GM19240 (cell line): Measurements from ENCODE around the gene GOLGA8J.
"Not testable (repeated sequence)": the region's sequence is repeated elsewhere in the genome, so short reads cannot be mapped to it uniquely, and the experiment has no call there.

Experiments used
- DNase-seq: peaks from one replicate; pipeline ENCODE4 v3.0.0; 2011; ENCODE audit warnings: low spot score; ENCODE audit not compliant: insufficient read length

The GOLGA8J gene, protein sequence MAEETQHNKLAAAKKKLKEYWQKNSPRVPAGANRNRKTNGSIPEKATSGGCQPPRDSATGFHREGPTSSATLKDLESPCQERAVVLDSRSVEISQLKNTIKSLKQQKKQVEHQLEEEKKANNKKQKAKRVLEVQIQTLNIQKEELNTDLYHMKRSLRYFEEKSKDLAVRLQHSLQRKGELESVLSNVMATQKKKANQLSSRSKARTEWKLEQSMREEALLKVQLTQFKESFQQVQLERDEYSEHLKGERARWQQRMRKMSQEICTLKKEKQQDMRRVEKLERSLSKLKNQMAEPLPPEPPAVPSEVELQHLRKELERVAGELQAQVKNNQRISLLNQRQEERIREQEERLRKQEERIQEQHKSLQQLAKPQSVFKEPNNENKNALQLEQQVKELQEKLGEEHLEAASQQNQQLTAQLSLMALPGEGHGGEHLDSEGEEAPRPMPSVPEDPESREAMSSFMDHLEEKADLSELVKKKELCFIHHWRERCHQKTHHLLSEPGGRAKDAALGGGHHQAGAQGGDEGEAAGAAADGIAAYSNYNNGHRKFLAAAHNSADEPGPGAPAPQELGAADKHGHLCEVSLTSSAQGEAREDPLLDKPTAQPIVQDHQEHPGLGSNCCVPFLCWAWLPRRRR

GRCh38 chr15:30082655-30083054 is at the start of gene GOLGA8J:
TSS of gene GOLGA8J (plus strand) at chr15:30082955. CDS start at chr15:30083053, 98 bp downstream.
- DNase-seq = not testable (repeated sequence)

- no peak for DNase-seq
These were observed 49.5 kb upstream of the GOLGA8J start for GRCh38 chr15:30033211-30033610.

DNA sequence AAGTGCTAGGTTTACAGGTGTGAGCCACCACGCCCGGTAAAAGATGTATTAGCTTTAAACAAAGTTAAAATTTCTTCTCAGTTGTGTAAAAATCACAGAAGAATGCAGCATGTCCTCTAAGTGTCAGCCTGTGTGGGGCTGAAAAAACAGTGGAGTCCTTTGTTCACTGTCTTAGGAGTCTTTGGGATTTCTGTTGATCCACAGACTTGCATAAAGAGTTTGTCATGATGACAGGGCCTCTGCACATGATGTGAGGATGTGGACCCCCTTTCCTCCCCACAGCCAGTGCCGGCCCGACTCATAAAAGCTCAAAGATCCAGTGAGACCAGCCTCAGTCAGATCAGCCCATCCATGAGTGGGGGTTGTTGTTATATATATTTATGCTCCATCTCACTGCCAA is 49.0 kb upstream of the GOLGA8J start:
- no peak for DNase-seq

DNA sequence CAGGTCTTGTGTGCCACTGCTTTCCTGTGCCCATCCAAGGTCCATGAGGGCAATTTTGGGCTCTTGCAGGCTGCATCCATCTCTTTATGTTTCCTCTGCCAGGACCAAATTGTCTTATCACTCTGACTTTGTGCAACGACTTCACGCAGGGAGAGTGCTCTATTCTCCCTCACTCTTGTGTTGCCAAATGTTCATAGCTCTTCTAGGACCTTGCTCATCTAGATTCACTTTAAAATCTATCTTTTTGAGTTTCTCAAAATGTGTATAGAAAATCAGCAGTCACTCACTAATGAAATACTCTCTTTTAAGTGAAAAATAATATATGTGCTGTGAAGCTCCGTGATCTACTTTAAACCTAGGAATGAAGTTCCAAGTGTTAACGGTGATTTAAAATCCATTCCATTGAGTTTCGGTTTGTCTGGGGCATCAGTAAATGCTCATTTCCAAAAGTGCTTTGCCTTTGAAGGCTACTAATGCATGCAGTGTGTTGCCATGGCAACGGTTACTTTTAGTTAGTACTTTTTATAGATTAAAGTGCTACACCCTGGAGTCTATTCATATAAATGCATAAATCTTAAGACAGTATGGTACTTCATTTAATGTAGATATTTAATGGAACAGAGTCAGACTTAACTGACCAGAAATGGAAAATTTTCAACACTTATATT is 46.6 kb upstream of the GOLGA8J start:
- DNase-seq = no peak

GRCh38 chr15:30038667-30039523 is 43.9 kb upstream of the GOLGA8J start:
- DNase-seq = no peak

DNA sequence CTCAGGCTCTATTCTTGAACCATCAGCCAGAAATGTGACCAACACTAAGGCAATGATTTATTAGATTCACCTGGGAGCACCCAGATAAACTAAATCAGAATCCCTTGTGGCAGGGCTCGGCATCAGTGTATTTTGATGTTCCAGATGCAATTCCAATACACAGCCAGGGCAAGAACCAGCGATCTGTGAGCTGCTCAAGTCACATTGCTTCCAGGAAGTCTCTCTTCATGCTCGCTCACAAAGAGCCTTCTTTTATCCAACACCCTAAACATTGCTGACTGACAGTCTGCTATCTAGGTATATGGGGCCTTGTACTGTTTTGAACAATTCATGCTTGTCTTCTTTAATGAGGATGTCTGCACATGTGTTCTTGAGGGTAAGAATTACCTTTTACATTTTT is 40.9 kb upstream of the GOLGA8J start:
- no peak for DNase-seq

DNA sequence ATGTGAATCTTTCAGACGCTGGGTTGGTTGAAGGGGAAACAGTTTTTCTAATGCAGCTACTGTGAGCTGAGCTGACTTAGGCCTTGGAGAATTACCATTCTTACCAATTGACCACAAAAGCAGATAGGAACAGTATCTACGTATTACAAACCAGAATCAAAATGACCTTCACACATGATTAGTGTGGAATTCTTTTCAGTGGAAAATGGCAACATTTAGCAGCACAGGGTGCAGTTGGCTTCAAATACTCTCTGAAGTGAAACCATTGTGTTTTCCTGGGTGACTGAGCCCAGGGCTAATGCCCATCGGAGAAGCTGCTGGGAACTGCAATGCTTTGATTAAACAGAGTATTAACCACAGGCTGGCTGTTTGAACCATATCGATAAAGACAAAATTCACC is 40.2 kb upstream of the GOLGA8J start:
- DNase-seq = no peak

GRCh38 chr15:30043211-30043655 is 39.5 kb upstream of the GOLGA8J start:
- DNase-seq = no peak

DNA sequence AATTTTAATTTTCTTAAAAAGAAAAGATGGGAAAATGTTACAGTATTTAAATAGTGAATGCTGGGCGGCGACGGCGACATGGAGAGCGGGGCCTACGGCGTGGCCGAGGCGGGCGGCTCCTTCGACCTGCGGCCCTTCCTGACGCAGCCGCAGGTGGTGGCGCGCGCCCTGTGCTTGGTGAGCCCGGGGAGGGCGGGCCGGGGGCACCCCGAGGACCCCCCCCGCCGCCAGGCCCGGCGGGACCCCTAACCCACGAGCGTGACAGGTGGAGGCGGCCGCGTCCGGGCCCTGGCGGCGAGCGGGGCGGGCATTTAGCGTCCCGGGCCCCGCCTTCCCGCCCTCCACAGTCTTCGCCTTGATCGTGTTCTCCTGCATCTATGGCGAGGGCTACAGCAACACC is 38.4 kb upstream of the GOLGA8J start:
- DNase-seq = no peak

DNA sequence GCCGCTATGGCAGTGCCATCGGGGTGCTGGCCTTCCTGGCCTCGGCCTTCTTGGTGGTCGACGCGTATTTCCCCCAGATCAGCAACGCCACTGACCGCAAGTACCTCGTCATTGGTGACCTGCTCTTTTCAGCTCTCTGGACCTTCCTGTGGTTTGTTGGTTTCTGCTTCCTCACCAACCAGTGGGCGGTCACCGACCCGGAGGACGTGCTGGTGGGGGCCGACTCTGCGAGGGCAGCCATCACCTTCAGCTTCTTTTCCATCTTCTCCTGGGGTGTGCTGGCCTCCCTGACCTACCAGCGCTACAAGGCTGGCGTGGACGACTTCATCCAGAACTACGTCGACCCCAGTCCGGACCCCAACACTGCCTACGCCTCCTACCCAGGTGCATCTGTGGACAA is 37.9 kb upstream of the GOLGA8J start:
- DNase-seq = not testable (repeated sequence)

GRCh38 chr15:30045248-30046041 is 37.3 kb upstream of the GOLGA8J start:
- not testable (repeated sequence) for DNase-seq

GRCh38 chr15:30046430-30046829 is 36.3 kb upstream of the GOLGA8J start:
- DNase-seq = no peak

DNA sequence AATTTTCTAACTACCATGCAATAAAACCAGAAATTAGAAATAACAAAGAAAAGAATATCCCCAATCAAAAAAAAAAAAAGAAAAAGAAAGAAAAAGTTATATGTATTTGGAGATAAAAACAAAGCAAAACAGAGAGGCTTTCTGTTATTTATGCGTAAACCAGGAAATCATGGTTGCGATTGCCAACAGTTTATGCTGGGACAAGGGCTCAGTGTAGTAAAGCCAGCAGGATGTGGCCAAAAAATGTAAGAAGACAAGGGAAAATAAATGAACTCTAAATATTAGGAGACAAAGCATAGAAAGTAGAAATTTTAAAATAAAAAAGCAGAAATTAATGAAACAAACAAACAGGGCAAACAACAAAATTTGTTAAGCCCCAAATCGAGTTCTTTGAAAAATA is 27.2 kb upstream of the GOLGA8J start:
- DNase-seq = no peak

- DNase-seq = no peak
These were observed 26.6 kb upstream of the GOLGA8J start for GRCh38 chr15:30056166-30056565.

GRCh38 chr15:30059771-30060170 is 23.0 kb upstream of the GOLGA8J start:
- DNase-seq = no peak

DNA sequence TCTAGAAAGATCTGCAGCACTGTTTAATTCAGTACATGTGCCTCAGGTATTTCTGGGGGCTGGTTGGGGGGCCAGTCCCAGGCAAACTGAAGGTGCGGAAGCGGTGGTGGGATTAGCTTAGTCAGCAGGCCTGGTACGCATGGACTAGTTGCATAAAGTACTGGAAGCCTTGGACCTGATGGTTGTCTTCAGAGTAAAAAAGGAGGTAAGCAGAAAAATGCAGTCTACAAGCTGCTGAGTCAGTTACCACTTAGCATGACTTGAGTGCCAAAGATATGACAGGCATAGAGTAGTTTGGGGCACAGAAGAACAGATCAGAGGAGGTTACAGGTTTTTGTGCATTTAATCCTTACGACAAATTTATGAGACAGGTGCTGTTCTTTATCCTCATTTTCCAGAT is 19.9 kb upstream of the GOLGA8J start:
- no peak for DNase-seq

- DNase-seq = no peak
These were observed 18.8 kb upstream of the GOLGA8J start for GRCh38 chr15:30063835-30064546.

DNA sequence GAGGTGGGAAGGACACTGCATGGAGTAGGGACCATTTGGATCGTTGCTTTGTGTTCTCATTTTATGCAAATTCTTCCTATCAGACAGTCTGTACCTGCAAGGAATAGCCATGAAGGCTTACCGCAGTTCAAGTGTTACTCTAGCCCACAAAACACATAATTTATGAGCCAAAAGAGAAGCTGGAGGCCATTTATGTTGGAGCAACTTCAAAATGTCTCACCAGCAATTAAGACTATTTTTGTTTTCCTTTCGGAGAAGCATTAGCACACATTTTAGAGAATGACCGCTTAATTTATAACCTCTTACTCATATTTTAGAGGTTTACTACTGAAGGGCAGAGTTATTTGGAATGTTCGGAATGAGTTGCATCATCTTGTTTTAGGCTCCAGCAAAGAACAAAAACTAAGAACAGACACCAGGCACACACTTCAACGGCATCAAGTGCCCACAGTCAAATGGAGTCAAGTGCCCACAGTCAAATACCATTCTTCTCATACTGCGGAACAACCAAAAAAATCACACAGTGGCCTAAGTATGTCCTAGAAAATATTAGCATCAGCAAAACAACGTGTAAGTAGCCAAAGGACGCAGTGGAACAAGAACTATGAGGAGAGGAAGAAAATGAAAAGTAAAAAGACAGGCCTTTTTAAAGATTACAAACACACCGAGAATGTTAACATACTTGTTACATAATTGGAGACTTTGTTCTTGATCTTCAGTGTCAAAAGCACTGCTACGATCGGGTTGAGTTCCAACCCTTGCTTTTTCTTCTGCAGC is 17.5 kb upstream of the GOLGA8J start:
- DNase-seq = no peak

GRCh38 chr15:30068326-30068725 is 14.4 kb upstream of the GOLGA8J start:
- no peak for DNase-seq
